ENCODE measurements around the gene PRDX6.

GRCh38 chr1:173508541-173508940, 31.4 kb downstream of the PRDX6 start:
- TF ChIP-seq EZH2 (IDR thresholded peaks at IDR 0.05; ENCODE audit: low read depth) (no peak), CTCF (conservative IDR thresholded peaks at IDR 0.05) (no peak)

All from PC-9 (cell line).